Measurements from ENCODE around the gene TICAM1. TPM values are rescaled to one million over a fixed set of nuclear protein-coding genes. Genes with fewer than 3 reads are reported as not detected.

Gene TICAM1
- total and polyA plus RNA-seq, 4 donors, result 2.1 to 8.6 (median 5.5) TPM

- peak within 1 kb of the TSS; percentile 75 to 92 for H3K9ac ChIP-seq (ENCODE audit: low read depth in 1 of 2, low read length in 2 of 2)
- no peaks in the 10 kb centered on the region for H3K27me3 ChIP-seq (ENCODE audit: control insufficient read depth in 4 of 4, insufficient read depth in 4 of 4, low read length in 3 of 4)
- TF ChIP-seq FOXA1 (IDR thresholded peaks at IDR 0.05), result no peak
- no peak for TF ChIP-seq REST (IDR thresholded peaks at IDR 0.05)
- no peak for TF ChIP-seq RAD21 (IDR thresholded peaks at IDR 0.05)
- peak; percentile 41 for TF ChIP-seq YY1 (IDR thresholded peaks at IDR 0.05)
- TF ChIP-seq RXRA (IDR thresholded peaks at IDR 0.05), result no peak
- no peak for TF ChIP-seq HNF4G (IDR thresholded peaks at IDR 0.05)
- peak; percentile 66 to 86 for TF ChIP-seq EGR1 (IDR thresholded peaks at IDR 0.05; ENCODE audit: low read depth in 2 of 2)
- no peak for TF ChIP-seq CTCF (IDR thresholded peaks at IDR 0.05; ENCODE audit: low read depth, low read length, missing input control)
- TF ChIP-seq GABPA (IDR thresholded peaks at IDR 0.05 in 1 of 2, conservative IDR thresholded peaks at IDR 0.05 in 1 of 2), result peak in 1 of 2 donors; percentile 43
- TF ChIP-seq JUND (IDR thresholded peaks at IDR 0.05), result no peak
- peak in 1 of 2 donors; percentile 10 for TF ChIP-seq HNF4A (conservative IDR thresholded peaks at IDR 0.05)
- TF ChIP-seq SP1 (IDR thresholded peaks at IDR 0.05), result peak; percentile 84
- no peak for TF ChIP-seq ZBTB33 (IDR thresholded peaks at IDR 0.05)
- no peak for TF ChIP-seq NR2F2 (IDR thresholded peaks at IDR 0.05)
- no peak for TF ChIP-seq MAX (IDR thresholded peaks at IDR 0.05)
- TF ChIP-seq FOXA2 (IDR thresholded peaks at IDR 0.05), result no peak
- no peak for TF ChIP-seq ATF3 (IDR thresholded peaks at IDR 0.05)
- TF ChIP-seq TAF1 (conservative IDR thresholded peaks at IDR 0.05), result no peak
- H3K4me3 ChIP-seq (ENCODE audit: low read depth in 1 of 3, low read length in 3 of 3), result peak within 1 kb of the TSS; percentile 77 to 86 (median 82)
- H3K27ac ChIP-seq (ENCODE audit: low read depth in 1 of 2, low read length in 2 of 2), result peak within 1 kb of the TSS; percentile 82 to 85
- WGBS, result 8% methylated on average over 46 of the region's 46 CpGs
- H3K36me3 ChIP-seq (ENCODE audit: control insufficient read depth in 4 of 4, insufficient read depth in 3 of 4, low read depth in 1 of 4, low read length in 3 of 4), result peaks cover 0 to 2% (median under 1%) of the 10 kb centered on the region in 4 donors
- peak; percentile 97 for DNase-seq (ENCODE audit: low spot score)
- H3K9me3 ChIP-seq (ENCODE audit: control insufficient read depth in 4 of 4, low read length in 3 of 4), result no peaks in the 10 kb centered on the region
- H3K4me1 ChIP-seq (ENCODE audit: control insufficient read depth in 4 of 4, insufficient read depth in 4 of 4, low read length in 3 of 4), result peaks cover 0 to 14% (median 5%) of the 10 kb centered on the region in 4 donors
These were observed 36.2 kb upstream of the TICAM1 start, which contains the start of gene PLIN3 for GRCh38 chr19:4867534-4868285. Gene PLIN3 (minus strand): TSS chr19:4867667. CDS start chr19:4861394, 6,273 bp downstream.

All from liver (tissue), 9 donors.